Brain pericyte (primary cell): ENCODE measurements around the gene TMEM256.
"Not testable (repeated sequence)": the region's sequence is repeated elsewhere in the genome, so short reads cannot be mapped to it uniquely, and the experiment has no call there.

Experiments
- DNase-seq: peaks from one replicate; pipeline ENCODE4 v3.0.0-alpha.2; 2012; ENCODE audit warnings: low read depth, low spot score

Gene TMEM256

DNA sequence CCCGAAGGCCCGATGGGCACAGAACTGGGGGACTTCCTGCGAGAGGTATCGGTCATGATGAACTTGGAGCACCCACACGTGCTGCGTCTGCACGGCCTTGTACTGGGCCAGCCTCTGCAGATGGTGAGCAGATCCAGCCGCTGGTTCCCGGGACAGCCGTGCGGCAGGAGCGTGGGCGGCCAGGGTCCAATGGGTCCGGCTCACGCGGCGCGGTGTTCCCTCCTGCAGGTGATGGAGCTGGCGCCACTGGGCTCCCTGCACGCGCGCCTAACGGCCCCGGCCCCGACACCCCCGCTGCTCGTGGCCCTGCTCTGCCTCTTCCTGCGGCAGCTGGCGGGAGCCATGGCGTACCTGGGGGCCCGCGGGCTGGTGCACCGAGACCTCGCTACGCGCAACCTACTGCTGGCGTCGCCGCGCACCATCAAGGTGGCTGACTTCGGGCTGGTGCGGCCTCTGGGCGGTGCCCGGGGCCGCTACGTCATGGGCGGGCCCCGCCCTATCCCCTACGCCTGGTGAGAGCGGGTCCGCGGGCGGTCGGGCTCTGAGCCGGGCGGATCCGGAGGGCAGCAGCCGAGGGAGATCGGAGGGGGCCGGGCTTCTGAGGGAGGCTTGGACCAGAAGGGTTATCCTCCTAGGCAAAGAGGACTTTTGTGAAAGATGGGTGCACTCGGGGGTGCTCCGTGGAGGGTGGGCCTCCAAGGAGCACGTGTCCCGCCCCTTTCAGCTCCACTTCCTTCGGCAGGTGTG, 20.0 kb downstream of the TMEM256 start:
- no peak for DNase-seq

DNA sequence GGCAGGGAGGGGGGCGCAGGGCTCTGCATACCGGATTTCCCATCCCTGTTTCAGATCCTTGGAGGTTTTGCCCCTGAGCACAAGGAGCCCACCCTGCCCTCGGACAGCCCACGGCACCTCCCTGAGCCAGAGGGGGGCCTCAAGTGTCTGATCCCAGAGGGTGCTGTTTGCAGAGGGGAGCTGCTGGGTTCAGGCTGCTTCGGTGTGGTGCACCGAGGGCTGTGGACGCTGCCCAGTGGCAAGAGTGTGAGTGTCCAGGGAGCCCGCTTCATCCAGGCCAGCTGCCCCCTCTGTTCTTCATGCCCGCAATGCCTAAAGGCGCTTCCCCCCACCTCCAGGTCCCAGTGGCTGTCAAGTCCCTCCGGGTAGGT, 20.5 kb downstream of the TMEM256 start:
- DNase-seq: no peak

DNA sequence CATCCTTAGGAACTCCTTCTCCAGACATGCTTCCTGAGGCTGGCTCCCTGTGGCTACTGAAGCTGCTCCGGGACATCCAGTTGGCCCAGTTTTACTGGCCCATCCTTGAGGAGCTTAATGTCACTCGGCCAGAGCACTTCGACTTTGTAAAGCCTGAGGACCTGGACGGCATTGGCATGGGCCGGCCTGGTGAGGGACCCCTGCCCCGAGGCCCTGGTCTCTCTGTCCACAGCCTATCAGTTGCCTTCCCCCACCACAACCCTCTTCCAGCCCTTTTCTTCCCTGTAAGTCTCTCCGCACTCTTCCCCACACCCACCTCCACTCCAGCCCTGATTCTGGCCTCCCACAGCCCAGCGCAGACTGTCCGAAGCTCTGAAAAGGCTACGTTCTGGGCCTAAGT, 21.0 kb downstream of the TMEM256 start:
- DNase-seq: no peak

DNA sequence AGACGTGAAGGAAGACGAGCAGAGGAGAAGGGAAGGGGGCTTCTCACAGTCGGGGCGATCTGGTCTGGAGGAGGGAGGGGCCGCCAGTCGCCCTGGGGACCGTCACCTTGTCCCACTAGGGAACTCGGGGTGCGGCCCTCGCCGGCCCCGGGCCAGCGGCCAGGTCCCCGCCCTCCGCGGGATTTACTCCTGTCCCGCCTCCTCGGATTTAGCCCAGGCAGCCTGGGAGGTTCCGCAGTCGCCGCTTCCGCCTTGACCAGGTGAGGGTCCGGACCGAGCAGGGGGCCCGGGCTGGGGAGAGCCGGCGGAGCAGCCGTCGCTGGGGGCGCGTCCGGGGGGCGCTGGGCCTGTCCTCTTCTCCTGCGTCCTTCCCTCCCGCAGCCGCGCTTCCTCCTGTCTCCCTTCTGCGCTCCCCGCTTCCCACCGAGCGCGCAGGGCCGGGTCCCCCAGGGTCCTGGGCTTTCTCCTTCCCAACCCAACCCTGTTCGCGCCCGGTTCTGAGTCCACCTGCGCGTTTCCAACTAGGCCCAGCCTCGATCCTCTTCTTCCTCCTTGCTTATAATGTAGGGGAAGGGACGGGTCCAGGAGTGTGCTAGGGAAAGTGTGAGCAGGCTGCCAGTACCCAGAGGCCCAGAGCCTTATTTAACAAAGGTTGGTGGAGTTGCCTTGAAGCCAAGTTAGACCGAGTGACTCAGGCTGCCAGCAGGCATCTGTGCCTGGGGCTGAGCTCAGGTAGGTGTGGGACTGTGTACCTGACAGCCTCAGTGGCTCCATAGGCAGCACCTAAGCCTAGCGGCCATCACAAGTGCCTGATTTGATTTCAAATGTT, 22.8 kb downstream of the TMEM256 start, which contains the start of gene TNK1:
Gene TNK1, plus strand, starts transcription at position 235 of the 829 bp plus-strand sequence. CDS start 1,838 bp downstream, outside the sequence.
- DNase-seq: no peak

- DNase-seq: no peak
Observed at GRCh38 chr17:7380321-7380720, 23.6 kb downstream of the TMEM256 start.

DNA sequence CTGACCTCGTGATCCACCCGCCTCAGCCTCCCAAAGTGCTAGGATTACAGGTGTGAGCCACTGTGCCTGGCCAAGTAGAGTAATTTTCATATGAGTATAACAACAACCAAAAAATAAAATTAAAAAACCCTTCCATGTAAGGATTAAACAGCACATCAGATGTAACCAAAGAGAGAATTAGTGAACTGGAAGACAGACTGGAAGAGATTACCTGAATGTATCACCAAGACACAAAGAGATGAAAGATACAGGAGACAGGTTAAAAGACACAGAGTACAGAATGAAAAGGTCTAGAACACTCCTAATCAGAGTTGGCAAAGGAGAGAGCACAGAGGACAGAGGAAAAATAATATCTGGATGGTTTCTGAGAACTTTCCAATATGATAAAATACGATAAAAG, 24.8 kb downstream of the TMEM256 start:
- DNase-seq: no peak

- no peak for DNase-seq
Observed at GRCh38 chr17:7374353-7374752, 29.5 kb downstream of the TMEM256 start.

GRCh38 chr17:7370853-7371252, 33.0 kb downstream of the TMEM256 start:
- DNase-seq: no peak

DNA sequence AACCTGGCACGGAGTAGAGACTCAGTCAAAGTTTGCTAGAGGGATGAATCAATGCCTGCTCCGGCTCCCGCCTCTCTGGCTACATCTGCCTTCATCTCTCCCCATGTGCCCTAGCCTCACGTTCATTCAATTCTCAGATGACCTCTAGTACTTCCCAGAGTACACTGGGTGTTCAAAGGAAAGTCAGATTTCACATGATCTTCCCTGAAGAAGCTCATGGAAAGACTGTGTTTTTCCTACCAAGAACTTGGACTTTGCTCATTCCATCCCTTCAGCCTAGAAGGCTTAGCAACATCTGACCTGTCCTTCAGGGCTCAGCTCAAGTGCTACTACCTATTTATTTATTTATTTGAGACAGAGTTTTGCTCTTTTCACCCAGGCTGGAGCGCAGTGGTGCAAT, 34.1 kb downstream of the TMEM256 start:
- no peak for DNase-seq

DNA sequence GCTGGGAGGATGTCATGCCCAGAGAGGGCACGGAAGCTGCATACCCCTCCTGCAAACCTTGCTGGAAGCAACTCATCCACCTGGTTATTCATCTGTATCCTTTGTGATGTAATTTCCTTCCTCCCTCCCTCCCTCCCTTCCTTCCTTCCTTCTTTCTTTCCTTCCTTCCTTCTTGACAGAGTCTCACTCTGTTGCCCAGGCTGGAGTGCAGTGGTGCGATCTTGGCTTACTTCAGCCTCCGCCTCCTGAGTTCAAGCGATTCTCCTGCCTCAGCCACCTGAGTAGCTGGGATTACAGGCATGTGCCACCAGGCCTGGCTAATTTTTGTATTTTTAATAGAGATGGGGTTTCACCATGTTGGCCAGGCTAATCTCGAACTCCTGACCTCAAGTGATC, 35.3 kb downstream of the TMEM256 start:
- DNase-seq: not testable (repeated sequence)

GRCh38 chr17:7367918-7368598, 35.8 kb downstream of the TMEM256 start:
- no peak for DNase-seq

- no peak for DNase-seq
Observed at GRCh38 chr17:7367083-7367482, 36.8 kb downstream of the TMEM256 start.

DNA sequence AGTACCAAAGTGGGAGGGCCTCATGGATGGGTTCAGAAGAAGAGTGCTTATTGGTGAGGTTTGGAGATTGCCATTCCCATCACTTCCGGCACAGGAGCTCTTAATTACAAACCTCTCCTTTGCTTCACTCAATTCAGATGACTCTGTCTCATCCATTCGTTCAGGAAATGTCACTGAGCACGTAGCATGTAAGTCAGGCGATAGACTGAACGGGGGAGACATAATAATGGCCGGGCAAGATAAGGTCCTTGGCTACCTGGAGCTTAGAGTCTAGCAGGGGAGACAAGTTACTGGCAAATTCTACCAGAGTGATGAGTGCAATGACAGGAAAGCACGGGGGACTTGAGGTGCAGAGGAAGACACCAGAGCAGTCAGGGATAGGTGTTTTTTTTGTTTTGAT, 37.9 kb downstream of the TMEM256 start:
- not testable (repeated sequence) for DNase-seq

DNA sequence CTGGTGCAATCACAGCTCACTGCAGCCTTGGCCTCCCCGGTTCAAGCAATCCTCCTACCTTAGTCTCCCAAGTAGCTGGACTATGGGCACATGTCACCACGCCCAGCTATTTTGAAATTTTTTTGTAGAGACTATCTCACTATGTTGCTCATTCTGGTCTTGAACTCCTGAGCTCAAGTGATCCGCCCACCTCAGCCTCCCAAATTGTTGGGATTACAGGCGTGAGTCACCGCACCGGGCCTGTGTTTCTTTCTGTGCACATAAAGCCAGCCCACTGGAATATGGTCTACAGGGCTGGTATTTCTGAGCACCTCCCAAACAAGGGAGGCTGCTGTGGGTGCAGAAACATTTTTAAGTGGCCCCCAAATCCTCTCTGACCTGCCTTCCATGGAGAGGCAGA, 40.6 kb downstream of the TMEM256 start:
- DNase-seq: no peak

DNA sequence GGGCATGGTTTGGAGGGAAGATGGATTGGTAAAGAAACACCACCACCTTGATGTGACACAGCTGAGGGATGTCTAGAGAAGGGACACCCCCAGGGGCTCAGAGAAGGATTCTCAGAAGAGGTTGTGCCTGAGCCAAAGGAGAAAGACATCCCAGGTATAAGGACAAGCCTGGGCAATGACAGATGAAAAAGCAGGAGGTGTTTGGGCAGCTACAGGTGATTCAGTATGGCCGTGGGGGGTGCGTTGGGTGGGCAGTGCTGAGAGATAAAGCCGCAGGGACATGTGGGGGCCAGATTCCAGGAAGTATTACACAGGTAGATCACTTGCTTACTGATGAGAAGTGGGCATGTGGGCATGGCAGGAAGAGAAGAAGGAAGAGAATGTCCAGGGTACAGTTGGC, 42.0 kb downstream of the TMEM256 start:
- DNase-seq: no peak

DNA sequence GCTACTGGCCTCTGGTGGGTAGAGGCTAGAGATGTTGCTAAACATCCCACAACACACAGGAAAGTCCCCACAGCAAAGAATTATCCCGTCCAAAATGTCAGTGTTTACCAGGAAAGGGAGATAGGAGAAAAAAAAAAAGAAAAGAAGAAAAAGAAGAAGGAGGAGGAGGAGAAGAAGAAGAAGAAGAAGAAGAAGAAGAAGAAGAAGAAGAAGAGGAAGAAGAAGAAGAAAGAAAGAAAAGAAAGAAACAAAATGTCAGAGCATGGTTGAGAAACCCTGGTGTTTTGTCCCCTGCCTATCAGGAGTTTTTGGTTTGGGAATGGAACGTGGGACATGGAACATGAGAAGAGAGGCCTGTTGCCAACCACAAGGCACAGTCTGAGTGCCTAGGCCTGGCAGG, 46.5 kb downstream of the TMEM256 start:
- no peak for DNase-seq

GRCh38 chr17:7356756-7357155, 47.1 kb downstream of the TMEM256 start:
- DNase-seq: no peak

DNA sequence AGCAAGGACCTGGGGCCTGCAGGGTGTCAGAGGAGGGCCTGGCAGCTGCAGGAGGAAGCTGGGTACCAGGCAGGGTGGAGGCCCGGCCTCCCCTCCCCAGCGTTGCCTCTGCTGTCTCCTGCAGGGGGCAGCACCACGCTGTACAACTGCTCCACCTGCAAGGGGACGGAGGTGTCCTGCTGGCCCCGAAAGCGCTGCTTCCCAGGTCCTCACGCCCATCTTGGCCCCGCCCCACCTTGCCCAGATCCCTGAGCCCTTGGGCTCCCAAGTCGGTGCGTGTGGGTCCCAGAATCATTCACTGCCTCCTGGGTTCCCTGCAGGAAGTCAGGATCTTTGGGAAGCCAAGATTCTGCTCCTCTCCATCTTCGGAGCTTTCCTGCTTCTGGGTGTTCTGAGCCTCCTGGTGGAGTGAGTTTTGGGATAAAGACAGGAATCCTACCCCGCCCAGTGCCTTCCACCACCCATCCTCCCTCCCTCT, 47.8 kb downstream of the TMEM256 start:
- no peak for DNase-seq

DNA sequence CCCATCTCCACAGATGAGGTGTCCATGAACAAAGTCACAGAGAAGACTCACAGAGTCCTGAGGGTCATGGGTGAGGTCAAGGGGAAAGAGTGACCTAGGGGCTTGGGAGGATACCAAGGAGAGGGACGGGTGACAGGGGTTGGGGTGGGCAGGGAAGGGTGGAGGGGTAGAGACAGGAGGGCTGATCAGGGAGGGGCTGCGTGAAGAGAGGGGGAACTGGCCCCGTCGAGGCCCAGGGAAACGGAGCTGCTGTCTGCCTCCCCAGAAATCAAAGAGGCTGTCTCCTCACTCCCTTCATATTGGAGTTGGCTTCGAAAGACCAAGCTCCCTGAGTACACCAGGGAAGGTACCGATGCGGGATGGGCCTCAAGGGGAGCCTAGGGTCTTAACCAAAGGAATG, 48.3 kb downstream of the TMEM256 start:
- DNase-seq: no peak

DNA sequence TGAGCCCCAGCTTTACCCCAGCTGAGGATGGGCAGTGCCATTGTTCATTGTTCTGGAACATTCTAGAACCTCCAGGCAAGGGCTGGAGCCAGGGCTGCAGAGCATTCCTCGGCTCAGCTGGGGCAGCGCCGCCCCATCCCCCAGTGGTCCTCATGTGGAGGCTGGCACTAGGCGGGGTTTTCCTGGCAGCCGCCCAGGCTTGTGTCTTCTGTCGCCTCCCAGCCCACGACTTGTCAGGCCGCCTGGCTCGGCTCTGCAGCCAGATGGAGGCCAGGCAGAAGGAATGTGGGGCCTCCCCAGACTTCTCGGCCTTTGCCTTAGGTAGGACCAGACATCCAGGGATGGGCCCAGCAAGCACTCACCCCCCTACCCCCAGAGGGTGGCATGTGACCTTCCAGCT, 48.8 kb downstream of the TMEM256 start, which contains the start of gene TMEM95:
Gene TMEM95, plus strand, starts transcription at position 104 of the 400 bp plus-strand sequence. Its CDS starts 49 bp downstream, at position 153.
- no peak for DNase-seq

GRCh38 chr17:7354262-7354843, 49.5 kb downstream of the TMEM256 start:
- DNase-seq: no peak
